BE2C (cell line): ENCODE data around the gene FAM107B.

ENCODE experiments used
- DNase-seq: peaks from one replicate; pipeline ENCODE4 v3.0.0-alpha.2; 2020
- H3K27me3 ChIP-seq: fragments of 250-450 bp; sonication (Bioruptor Pico); 2 replicates; pipeline ENCODE4 v1.5.1; 2020; ENCODE audit warnings: mild to moderate bottlenecking
- H3K36me3 ChIP-seq: fragments of 250-450 bp; sonication (Bioruptor Pico); 2 replicates; pipeline ENCODE4 v1.5.1; 2020; ENCODE audit warnings: mild to moderate bottlenecking
- H3K4me1 ChIP-seq: fragments of 250-450 bp; sonication (Bioruptor Pico); 2 replicates; pipeline ENCODE4 v1.5.1; 2020
- H3K4me3 ChIP-seq: 2 replicates; pipeline ENCODE4 v1.5.1; 2011; ENCODE audit warnings: low read depth, low read length
- H3K9me3 ChIP-seq: fragments of 250-450 bp; sonication (Bioruptor Pico); 2 replicates; pipeline ENCODE4 v1.5.1; 2020
- CTCF ChIP-seq: IDR thresholded peaks from 2 replicates; pipeline ENCODE4 v1.5.1; 2012; ENCODE audit warnings: mild to moderate bottlenecking, low read depth, low read length

The FAM107B gene

GRCh38 chr10:14653271-14654161 lies 121.2 kb downstream of the FAM107B start:
- H3K9me3 ChIP-seq = no peaks in the 10 kb centered on the region
- H3K36me3 ChIP-seq = no peaks in the 10 kb centered on the region
- H3K27me3 ChIP-seq = no peaks in the 10 kb centered on the region
- H3K4me1 ChIP-seq = peaks cover 51% of the 10 kb centered on the region
- peak; percentile 60 for DNase-seq
- no peak for TF ChIP-seq CTCF
- H3K4me3 ChIP-seq = no peak overlapping the region

GRCh38 chr10:14652816-14653215 lies 121.9 kb downstream of the FAM107B start:
- no peak for DNase-seq
- no peak overlapping the region for H3K4me3 ChIP-seq
- no peaks in the 10 kb centered on the region for H3K36me3 ChIP-seq
- no peak for TF ChIP-seq CTCF
- H3K27me3 ChIP-seq = no peaks in the 10 kb centered on the region
- no peaks in the 10 kb centered on the region for H3K9me3 ChIP-seq
- H3K4me1 ChIP-seq = peaks cover 52% of the 10 kb centered on the region

- peak; percentile 62 for DNase-seq
- no peaks in the 10 kb centered on the region for H3K36me3 ChIP-seq
- H3K9me3 ChIP-seq = no peaks in the 10 kb centered on the region
- H3K4me1 ChIP-seq = peaks cover 52% of the 10 kb centered on the region
- no peaks in the 10 kb centered on the region for H3K27me3 ChIP-seq
- H3K4me3 ChIP-seq = no peak overlapping the region
- no peak for TF ChIP-seq CTCF
Measured at GRCh38 chr10:14652067-14652466, 122.6 kb downstream of the FAM107B start.

- Histone ChIP-seq H3K9me3 (no peaks in the 10 kb centered on the region), H3K4me1 (peaks cover 48% of the 10 kb centered on the region), H3K36me3 (no peaks in the 10 kb centered on the region), H3K27me3 (no peaks in the 10 kb centered on the region), H3K4me3 (no peak overlapping the region)
- TF ChIP-seq CTCF = no peak
- no peak for DNase-seq
Measured at GRCh38 chr10:14649739-14650138, 125.0 kb downstream of the FAM107B start.

GRCh38 chr10:14648946-14649345 lies 125.8 kb downstream of the FAM107B start:
- DNase-seq = no peak

More at GRCh38 chr10:14648946-14649345, 125.8 kb downstream of the FAM107B start:
- H3K9me3 ChIP-seq = no peaks in the 10 kb centered on the region
- TF ChIP-seq CTCF = no peak
- peak overlapping the region; percentile 15; the same call in 1 of the 2 replicates for H3K4me3 ChIP-seq
- peaks cover 40% of the 10 kb centered on the region for H3K4me1 ChIP-seq
- H3K36me3 ChIP-seq = no peaks in the 10 kb centered on the region
- H3K27me3 ChIP-seq = no peaks in the 10 kb centered on the region
